ENCODE data around the gene TMEM223.

The TMEM223 gene

GRCh38 chr11:62794201-62794775 lies 2.5 kb upstream of the TMEM223 start:
- H3K4me3 ChIP-seq (ENCODE audit: low read depth, low read length): no peak overlapping the region
- TF ChIP-seq CTCF (IDR thresholded peaks at IDR 0.05; ENCODE audit: low read depth, low read length): no peak

GRCh38 chr11:62792202-62792575 lies 383 bp upstream of the TMEM223 start:
- TF ChIP-seq CTCF (IDR thresholded peaks at IDR 0.05; ENCODE audit: low read depth, low read length): no peak

GRCh38 chr11:62789576-62789975 lies 2.2 kb downstream of the TMEM223 start:
- H3K4me3 ChIP-seq (ENCODE audit: low read depth, low read length): no peak overlapping the region
- no peak for TF ChIP-seq CTCF (IDR thresholded peaks at IDR 0.05; ENCODE audit: low read depth, low read length)

More at GRCh38 chr11:62792202-62792575, 383 bp upstream of the TMEM223 start:
- H3K4me3 ChIP-seq (ENCODE audit: low read depth, low read length): peak overlapping the region; percentile 83; the same call in 1 of the 2 replicates

- H3K4me3 ChIP-seq (ENCODE audit: low read depth, low read length): no peak overlapping the region
- TF ChIP-seq CTCF (IDR thresholded peaks at IDR 0.05; ENCODE audit: low read depth, low read length): no peak
Observed at GRCh38 chr11:62788991-62789390, 2.8 kb downstream of the TMEM223 start.

GRCh38 chr11:62787005-62787759 lies 4.6 kb downstream of the TMEM223 start, which contains the start of gene TMEM179B:
Gene TMEM179B (plus strand): TSS chr11:62787402. CDS start chr11:62787432, 30 bp downstream.
- TF ChIP-seq CTCF (IDR thresholded peaks at IDR 0.05; ENCODE audit: low read depth, low read length): peak; percentile 82
- H3K4me3 ChIP-seq (ENCODE audit: low read depth, low read length): peak within 1 kb of the TSS; percentile 76

GRCh38 chr11:62786318-62787004 lies 5.3 kb downstream of the TMEM223 start:
- peak overlapping the region; percentile 76 for H3K4me3 ChIP-seq (ENCODE audit: low read depth, low read length)
- TF ChIP-seq CTCF (IDR thresholded peaks at IDR 0.05; ENCODE audit: low read depth, low read length): peak; percentile 97

GRCh38 chr11:62782753-62783152 lies 9.1 kb downstream of the TMEM223 start:
- no peak for TF ChIP-seq CTCF (IDR thresholded peaks at IDR 0.05; ENCODE audit: low read depth, low read length)
- H3K4me3 ChIP-seq (ENCODE audit: low read depth, low read length): no peak overlapping the region
